IMR-90 (cell line): ENCODE results near the gene DOCK9. TPM values are rescaled to one million over a fixed set of nuclear protein-coding genes. Genes with fewer than 3 reads are reported as not detected.

Source experiments
- ATAC-seq: fragments of 200-7000 bp; cut with Tn5 transposase; 2 replicates; pipeline ENCODE4 v1.9.1; 2020; ENCODE audit warnings: low read depth, mild to moderate bottlenecking, moderate library complexity
- BruUV-seq: library from RNA; stranded (reverse); fragments of 400-500 nt; replicated peaks from 2 replicates; lab custom pipeline; 2021; lab: Mats Ljungman, UMichigan
- CTCF ChIA-PET: fragments of 300-600 bp; formaldehyde crosslinking; extraction: SDS; loops from one replicate; lab custom pipeline; 2021; ENCODE audit warnings: antibody characterized with exemption; lab: Yijun Ruan, JAX
- POLR2A ChIA-PET: fragments of 300-600 bp; sonication (Branson Sonifier 250); formaldehyde crosslinking; loops from one replicate; lab custom pipeline; 2022; ENCODE audit warnings: antibody characterized with exemption; ENCODE audit not compliant: unreplicated experiment; lab: Charles Lee
- DNase-seq: peaks from one replicate; pipeline ENCODE4 v3.0.0; 2013
- H2AFZ ChIP-seq: replicated peaks from 2 replicates; pipeline ENCODE3; 2013; ENCODE audit warnings: low read length, mild to moderate bottlenecking; ENCODE audit not compliant: poor library complexity
- H2AK5ac ChIP-seq: 2 replicates; pipeline ENCODE4 v1.6.1; 2013; ENCODE audit warnings: low read depth, low read length, inconsistent platforms
- H2AK9ac ChIP-seq: replicated peaks from 2 replicates; pipeline ENCODE3; 2013; ENCODE audit warnings: mild to moderate bottlenecking, low read depth, low read length, moderate library complexity; ENCODE audit not compliant: poor library complexity
- H2BK120ac ChIP-seq: 2 replicates; pipeline ENCODE4 v1.6.1; 2013; ENCODE audit warnings: low read depth, low read length, inconsistent platforms
- H2BK15ac ChIP-seq: 3 replicates; pipeline ENCODE4 v1.6.1; 2013; ENCODE audit warnings: low read depth, low read length, inconsistent platforms
- H2BK20ac ChIP-seq: 2 replicates; pipeline ENCODE4 v1.6.1; 2013; ENCODE audit warnings: low read depth, mild to moderate bottlenecking, inconsistent platforms, low read length, moderate library complexity
- H2BK5ac ChIP-seq: 2 replicates; pipeline ENCODE4 v1.6.1; 2013; ENCODE audit warnings: mild to moderate bottlenecking, low read depth, low read length, inconsistent platforms; ENCODE audit not compliant: poor library complexity, severe bottlenecking
- H3K14ac ChIP-seq: replicated peaks from 2 replicates; pipeline ENCODE4 v1.6.1; 2013; ENCODE audit warnings: low read depth, low read length, inconsistent platforms
- H3K18ac ChIP-seq: 2 replicates; pipeline ENCODE4 v1.6.1; 2013; ENCODE audit warnings: low read depth, low read length, control low read depth
- H3K23ac ChIP-seq: 2 replicates; pipeline ENCODE4 v1.6.1; 2013; ENCODE audit warnings: low read depth, low read length, inconsistent platforms
- H3K27ac ChIP-seq: 2 replicates; pipeline ENCODE4 v1.5.1; 2013; ENCODE audit warnings: mild to moderate bottlenecking, control low read depth, low read length; ENCODE audit not compliant: insufficient read depth
- H3K27me3 ChIP-seq: 2 replicates; pipeline ENCODE4 v1.6.1; 2013; ENCODE audit warnings: low read length; ENCODE audit not compliant: control insufficient read depth, insufficient read depth
- H3K36me3 ChIP-seq: 2 replicates; pipeline ENCODE4 v1.6.1; 2013; ENCODE audit warnings: low read length, mixed read lengths; ENCODE audit not compliant: control insufficient read depth, insufficient read depth
- H3K4ac ChIP-seq: 2 replicates; pipeline ENCODE4 v1.6.1; 2013; ENCODE audit warnings: low read depth, low read length, inconsistent platforms
- H3K4me1 ChIP-seq: 2 replicates; pipeline ENCODE4 v1.6.1; 2013; ENCODE audit warnings: low read length, mixed read lengths; ENCODE audit not compliant: control insufficient read depth, insufficient read depth
- H3K4me2 ChIP-seq: 2 replicates; pipeline ENCODE4 v1.6.1; 2013; ENCODE audit warnings: low read depth, mild to moderate bottlenecking, control low read depth, low read length, moderate library complexity
- H3K4me3 ChIP-seq: 2 replicates; pipeline ENCODE4 v1.5.1; 2013; ENCODE audit warnings: low read depth, mild to moderate bottlenecking, control low read depth, low read length, moderate library complexity; ENCODE audit not compliant: insufficient read depth
- H3K56ac ChIP-seq: 2 replicates; pipeline ENCODE4 v1.6.1; 2013; ENCODE audit warnings: low read length, inconsistent platforms; ENCODE audit not compliant: insufficient read depth; ENCODE audit errors: extremely low read depth
- H3K79me1 ChIP-seq, 2 experiments: 2 replicates each; pipeline ENCODE4 v1.6.1; 2013; ENCODE audit warnings: low read length in 2 of 2, inconsistent platforms in 1 of 2, low read depth in 1 of 2
- H3K9ac ChIP-seq: 2 replicates; pipeline ENCODE4 v1.6.1; 2013; ENCODE audit warnings: low read depth, low read length, control low read depth
- H3K9me1 ChIP-seq: 2 replicates; pipeline ENCODE4 v1.6.1; 2013; ENCODE audit warnings: low read length, inconsistent platforms; ENCODE audit not compliant: insufficient read depth
- H3K9me3 ChIP-seq: 2 replicates; pipeline ENCODE4 v1.6.1; 2013; ENCODE audit warnings: low read length; ENCODE audit not compliant: control insufficient read depth, insufficient read depth
- H4K20me1 ChIP-seq: 2 replicates; pipeline ENCODE4 v1.6.1; 2013; ENCODE audit warnings: low read length, inconsistent platforms; ENCODE audit not compliant: insufficient read depth
- H4K5ac ChIP-seq: 2 replicates; pipeline ENCODE4 v1.6.1; 2013; ENCODE audit warnings: mild to moderate bottlenecking, low read depth, low read length, control low read depth
- H4K8ac ChIP-seq, 2 experiments: 2 replicates each; pipeline ENCODE4 v1.6.1; 2013; ENCODE audit warnings: low read depth in 2 of 2, low read length in 2 of 2, control low read depth in 1 of 2, inconsistent platforms in 1 of 2
- H4K91ac ChIP-seq: 2 replicates; pipeline ENCODE4 v1.6.1; 2013; ENCODE audit warnings: low read depth, low read length, inconsistent platforms; ENCODE audit not compliant: insufficient read depth
- RAD21 ChIP-seq: IDR thresholded peaks from 2 replicates; pipeline ENCODE4 v1.6.1; 2012; ENCODE audit warnings: low read length, improper control_type of control experiment
- RFX5 ChIP-seq: IDR thresholded peaks from 2 replicates; pipeline ENCODE4 v1.8.0; 2012; ENCODE audit warnings: low read depth, mild to moderate bottlenecking, low read length, moderate library complexity
- SMC3 ChIP-seq: fragments of 150-350 bp; IDR thresholded peaks from 2 replicates; pipeline ENCODE4 v1.6.1; 2016; ENCODE audit warnings: low read depth, mild to moderate bottlenecking, antibody characterized with exemption, low read length, moderate library complexity
- WGBS, 2 experiments: methylation state at CpG; one replicate each; pipeline versions ENCODE4 v1.1.5 to v1.1.7; 2013; ENCODE audit warnings: missing lambda C conversion rate in 2 of 2; ENCODE audit not compliant: insufficient read length in 1 of 2; ENCODE audit errors: extremely low coverage in 2 of 2; 5-methylcytosine and 5-hydroxymethylcytosine counted together
- dilution Hi-C: fragments of 300-500 bp; cut with HindIII; formaldehyde crosslinking; loops from one replicate; pipeline ENCODE4 v1.14.3; 2018; ENCODE audit warnings: low sequenced_read_pairs; ENCODE audit not compliant: unreplicated experiment
- in situ Hi-C: fragments of 300-500 bp; cut with MboI; formaldehyde crosslinking; loops from 3 replicates; pipeline ENCODE4 v1.14.3; 2019; ENCODE audit warnings: low sequenced_read_pairs, inconsistent platforms, mixed read lengths
- intact Hi-C: fragments of 100-400 bp; cut with micrococcal nuclease; formaldehyde crosslinking; loops from 2 replicates; pipeline ENCODE4 v1.10.0; 2022
- polyA plus RNA-seq, 3 experiments: library from polyadenylated mRNA; depleted of rRNA; stranded (reverse); fragments of >200 nt; gene quantifications; 2 replicates each; pipeline ENCODE4 v1.2.3, GENCODE V29; 2012; ENCODE audit warnings: low replicate concordance in 1 of 3
- total RNA-seq: library from RNA; depleted of rRNA; stranded (reverse); fragments of >200 nt; gene quantifications from 2 replicates; pipeline ENCODE4 v1.2.3, GENCODE V29; 2012

DOCK9 gene
- total and polyA plus RNA-seq, 2 of the 4 experiments (the other 2 are of a cell fraction) = 4.8 to 7.2 TPM

DNA sequence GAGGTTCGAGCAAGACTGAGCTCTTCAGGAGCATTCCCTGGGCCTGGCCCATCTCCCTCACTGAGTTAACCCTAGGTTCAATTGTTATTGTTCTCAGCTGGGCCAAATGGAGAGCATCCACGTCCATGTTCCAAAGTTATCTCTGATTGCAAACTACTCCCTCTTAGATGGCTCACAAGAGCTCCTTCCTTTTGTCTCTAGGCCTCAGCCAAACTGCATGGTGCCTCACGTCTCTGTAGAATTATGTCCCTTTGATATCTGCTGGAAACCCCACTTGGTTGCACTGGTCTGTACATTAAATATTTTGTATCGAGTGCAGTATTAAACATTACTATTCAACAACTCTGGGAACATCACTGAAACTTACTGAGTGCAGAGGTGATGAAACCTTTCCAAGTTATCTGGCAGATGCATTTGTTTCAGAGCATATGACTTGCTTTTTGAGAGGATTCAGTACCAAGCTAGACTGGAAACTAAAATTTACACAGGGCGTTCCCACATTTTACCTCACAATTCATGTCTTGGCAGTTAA lies 38.1 kb downstream of the DOCK9 start:
- DNase-seq (no peak), ATAC-seq (no peak)
- no peak overlapping the region for H3K4me2 ChIP-seq
- TF ChIP-seq RFX5 (no peak), RAD21 (no peak), SMC3 (no peak)
- H2BK20ac ChIP-seq = no peak overlapping the region
- ChIA-PET CTCF (no interaction called here), POLR2A (no interaction called here)
- WGBS, 2 experiments = 86% methylated on average over 2 of the region's 5 CpGs; no CpG with 5 or more reads in 1 of the 2 experiments
- no peak overlapping the region for H3K56ac ChIP-seq
- H2BK15ac ChIP-seq = no peak overlapping the region
- H2AK5ac ChIP-seq = no peak overlapping the region
- H3K79me1 ChIP-seq = peaks cover 3 to 24% of the 10 kb centered on the region in 2 experiments; a peak in 2 of 4 replicates
- H2BK5ac ChIP-seq = no peak overlapping the region
- H2BK120ac ChIP-seq = no peak overlapping the region
- intact Hi-C loops (no loop called here), in situ Hi-C loops (no loop called here), dilution Hi-C loops (no loop called here)
- H4K91ac ChIP-seq = no peak overlapping the region
- H4K5ac ChIP-seq = no peak overlapping the region
- H3K4me3 ChIP-seq = no peak overlapping the region
- peaks cover 11% of the 10 kb centered on the region for H3K4me1 ChIP-seq
- no peak overlapping the region for H4K8ac ChIP-seq
- no peak overlapping the region for H3K4ac ChIP-seq
- no peak overlapping the region for H2AK9ac ChIP-seq
- peaks cover 6% of the 10 kb centered on the region for H3K9me1 ChIP-seq
- no peak overlapping the region for H3K14ac ChIP-seq
- no peak overlapping the region for H3K23ac ChIP-seq
- no peaks in the 10 kb centered on the region for H3K36me3 ChIP-seq
- H2AFZ ChIP-seq = no peak overlapping the region
- no peak overlapping the region for H3K27ac ChIP-seq
- no peaks in the 10 kb centered on the region for H3K27me3 ChIP-seq
- no peaks in the 10 kb centered on the region; the same call in 1 of the 2 replicates for H3K9me3 ChIP-seq
- no peak overlapping the region for H3K18ac ChIP-seq
- H3K9ac ChIP-seq = no peak overlapping the region
- no peaks in the 10 kb centered on the region for H4K20me1 ChIP-seq
- BruUV-seq = no TSS peak
